IMR-90 (cell line): ENCODE measurements around the gene LEPR. TPM values are rescaled to one million over a fixed set of nuclear protein-coding genes. Genes with fewer than 3 reads are reported as not detected.

Experiments used
- ATAC-seq: fragments of 200-7000 bp; cut with Tn5 transposase; 2 replicates; pipeline ENCODE4 v1.9.1; 2020; ENCODE audit warnings: low read depth, mild to moderate bottlenecking, moderate library complexity
- BruUV-seq: library from RNA; stranded (reverse); fragments of 400-500 nt; replicated peaks from 2 replicates; lab custom pipeline; 2021; lab: Mats Ljungman, UMichigan
- CTCF ChIA-PET: fragments of 300-600 bp; formaldehyde crosslinking; extraction: SDS; loops from one replicate; lab custom pipeline; 2021; ENCODE audit warnings: antibody characterized with exemption; lab: Yijun Ruan, JAX
- POLR2A ChIA-PET: fragments of 300-600 bp; sonication (Branson Sonifier 250); formaldehyde crosslinking; loops from one replicate; lab custom pipeline; 2022; ENCODE audit warnings: antibody characterized with exemption; ENCODE audit not compliant: unreplicated experiment; lab: Charles Lee
- DNase-seq: peaks from one replicate; pipeline ENCODE4 v3.0.0; 2013
- H2AFZ ChIP-seq: replicated peaks from 2 replicates; pipeline ENCODE3; 2013; ENCODE audit warnings: low read length, mild to moderate bottlenecking; ENCODE audit not compliant: poor library complexity
- H2AK5ac ChIP-seq: 2 replicates; pipeline ENCODE4 v1.6.1; 2013; ENCODE audit warnings: low read depth, low read length, inconsistent platforms
- H2AK9ac ChIP-seq: replicated peaks from 2 replicates; pipeline ENCODE3; 2013; ENCODE audit warnings: mild to moderate bottlenecking, low read depth, low read length, moderate library complexity; ENCODE audit not compliant: poor library complexity
- H2BK120ac ChIP-seq: 2 replicates; pipeline ENCODE4 v1.6.1; 2013; ENCODE audit warnings: low read depth, low read length, inconsistent platforms
- H2BK15ac ChIP-seq: 3 replicates; pipeline ENCODE4 v1.6.1; 2013; ENCODE audit warnings: low read depth, low read length, inconsistent platforms
- H2BK20ac ChIP-seq: 2 replicates; pipeline ENCODE4 v1.6.1; 2013; ENCODE audit warnings: low read depth, mild to moderate bottlenecking, inconsistent platforms, low read length, moderate library complexity
- H2BK5ac ChIP-seq: 2 replicates; pipeline ENCODE4 v1.6.1; 2013; ENCODE audit warnings: mild to moderate bottlenecking, low read depth, low read length, inconsistent platforms; ENCODE audit not compliant: poor library complexity, severe bottlenecking
- H3K14ac ChIP-seq: replicated peaks from 2 replicates; pipeline ENCODE4 v1.6.1; 2013; ENCODE audit warnings: low read depth, low read length, inconsistent platforms
- H3K18ac ChIP-seq: 2 replicates; pipeline ENCODE4 v1.6.1; 2013; ENCODE audit warnings: low read depth, low read length, control low read depth
- H3K23ac ChIP-seq: 2 replicates; pipeline ENCODE4 v1.6.1; 2013; ENCODE audit warnings: low read depth, low read length, inconsistent platforms
- H3K27ac ChIP-seq: 2 replicates; pipeline ENCODE4 v1.5.1; 2013; ENCODE audit warnings: mild to moderate bottlenecking, control low read depth, low read length; ENCODE audit not compliant: insufficient read depth
- H3K27me3 ChIP-seq: 2 replicates; pipeline ENCODE4 v1.6.1; 2013; ENCODE audit warnings: low read length; ENCODE audit not compliant: control insufficient read depth, insufficient read depth
- H3K36me3 ChIP-seq: 2 replicates; pipeline ENCODE4 v1.6.1; 2013; ENCODE audit warnings: low read length, mixed read lengths; ENCODE audit not compliant: control insufficient read depth, insufficient read depth
- H3K4ac ChIP-seq: 2 replicates; pipeline ENCODE4 v1.6.1; 2013; ENCODE audit warnings: low read depth, low read length, inconsistent platforms
- H3K4me1 ChIP-seq: 2 replicates; pipeline ENCODE4 v1.6.1; 2013; ENCODE audit warnings: low read length, mixed read lengths; ENCODE audit not compliant: control insufficient read depth, insufficient read depth
- H3K4me2 ChIP-seq: 2 replicates; pipeline ENCODE4 v1.6.1; 2013; ENCODE audit warnings: low read depth, mild to moderate bottlenecking, control low read depth, low read length, moderate library complexity
- H3K4me3 ChIP-seq: 2 replicates; pipeline ENCODE4 v1.5.1; 2013; ENCODE audit warnings: low read depth, mild to moderate bottlenecking, control low read depth, low read length, moderate library complexity; ENCODE audit not compliant: insufficient read depth
- H3K56ac ChIP-seq: 2 replicates; pipeline ENCODE4 v1.6.1; 2013; ENCODE audit warnings: low read length, inconsistent platforms; ENCODE audit not compliant: insufficient read depth; ENCODE audit errors: extremely low read depth
- H3K79me1 ChIP-seq, 2 experiments: 2 replicates each; pipeline ENCODE4 v1.6.1; 2013; ENCODE audit warnings: low read length in 2 of 2, inconsistent platforms in 1 of 2, low read depth in 1 of 2
- H3K9ac ChIP-seq: 2 replicates; pipeline ENCODE4 v1.6.1; 2013; ENCODE audit warnings: low read depth, low read length, control low read depth
- H3K9me1 ChIP-seq: 2 replicates; pipeline ENCODE4 v1.6.1; 2013; ENCODE audit warnings: low read length, inconsistent platforms; ENCODE audit not compliant: insufficient read depth
- H3K9me3 ChIP-seq: 2 replicates; pipeline ENCODE4 v1.6.1; 2013; ENCODE audit warnings: low read length; ENCODE audit not compliant: control insufficient read depth, insufficient read depth
- H4K20me1 ChIP-seq: 2 replicates; pipeline ENCODE4 v1.6.1; 2013; ENCODE audit warnings: low read length, inconsistent platforms; ENCODE audit not compliant: insufficient read depth
- H4K5ac ChIP-seq: 2 replicates; pipeline ENCODE4 v1.6.1; 2013; ENCODE audit warnings: mild to moderate bottlenecking, low read depth, low read length, control low read depth
- H4K8ac ChIP-seq, 2 experiments: 2 replicates each; pipeline ENCODE4 v1.6.1; 2013; ENCODE audit warnings: low read depth in 2 of 2, low read length in 2 of 2, control low read depth in 1 of 2, inconsistent platforms in 1 of 2
- H4K91ac ChIP-seq: 2 replicates; pipeline ENCODE4 v1.6.1; 2013; ENCODE audit warnings: low read depth, low read length, inconsistent platforms; ENCODE audit not compliant: insufficient read depth
- BHLHE40 ChIP-seq: fragments of 150-350 bp; IDR thresholded peaks from 2 replicates; pipeline ENCODE4 v1.6.1; 2016; ENCODE audit warnings: mild to moderate bottlenecking, low read depth, low read length
- CHD1 ChIP-seq: IDR thresholded peaks from 2 replicates; pipeline ENCODE4 v1.6.1; 2012; ENCODE audit warnings: low read depth, low read length, improper control_type of control experiment
- FOS ChIP-seq: fragments of 150-350 bp; IDR thresholded peaks from 2 replicates; pipeline ENCODE4 v1.6.1; 2016; ENCODE audit warnings: low read depth, low read length
- MAFK ChIP-seq: IDR thresholded peaks from 2 replicates; pipeline ENCODE4 v1.6.1; 2012; ENCODE audit warnings: low read depth, low read length, improper control_type of control experiment
- MXI1 ChIP-seq: IDR thresholded peaks from 2 replicates; pipeline ENCODE4 v1.6.1; 2012; ENCODE audit warnings: low read depth, mild to moderate bottlenecking, low read length, moderate library complexity, borderline replicate concordance
- NFE2L2 ChIP-seq: fragments of 150-350 bp; IDR thresholded peaks from 2 replicates; pipeline ENCODE4 v1.6.1; 2016; ENCODE audit warnings: low read depth, mild to moderate bottlenecking, low read length
- POLR2A ChIP-seq: IDR thresholded peaks from 2 replicates; pipeline ENCODE4 v1.6.1; 2012; ENCODE audit warnings: mild to moderate bottlenecking, low read depth, low read length
- RAD21 ChIP-seq: IDR thresholded peaks from 2 replicates; pipeline ENCODE4 v1.6.1; 2012; ENCODE audit warnings: low read length, improper control_type of control experiment
- RCOR1 ChIP-seq: IDR thresholded peaks from 2 replicates; pipeline ENCODE4 v1.6.1; 2012; ENCODE audit warnings: mild to moderate bottlenecking, low read length, improper control_type of control experiment; ENCODE audit not compliant: insufficient replicate concordance
- RFX5 ChIP-seq: IDR thresholded peaks from 2 replicates; pipeline ENCODE4 v1.8.0; 2012; ENCODE audit warnings: low read depth, mild to moderate bottlenecking, low read length, moderate library complexity
- SMC3 ChIP-seq: fragments of 150-350 bp; IDR thresholded peaks from 2 replicates; pipeline ENCODE4 v1.6.1; 2016; ENCODE audit warnings: low read depth, mild to moderate bottlenecking, antibody characterized with exemption, low read length, moderate library complexity
- WGBS, 2 experiments: methylation state at CpG; one replicate each; pipeline versions ENCODE4 v1.1.5 to v1.1.7; 2013; ENCODE audit warnings: missing lambda C conversion rate in 2 of 2; ENCODE audit not compliant: insufficient read length in 1 of 2; ENCODE audit errors: extremely low coverage in 2 of 2; 5-methylcytosine and 5-hydroxymethylcytosine counted together
- dilution Hi-C: fragments of 300-500 bp; cut with HindIII; formaldehyde crosslinking; loops from one replicate; pipeline ENCODE4 v1.14.3; 2018; ENCODE audit warnings: low sequenced_read_pairs; ENCODE audit not compliant: unreplicated experiment
- in situ Hi-C: fragments of 300-500 bp; cut with MboI; formaldehyde crosslinking; loops from 3 replicates; pipeline ENCODE4 v1.14.3; 2019; ENCODE audit warnings: low sequenced_read_pairs, inconsistent platforms, mixed read lengths
- intact Hi-C: fragments of 100-400 bp; cut with micrococcal nuclease; formaldehyde crosslinking; loops from 2 replicates; pipeline ENCODE4 v1.10.0; 2022
- polyA plus RNA-seq, 3 experiments: library from polyadenylated mRNA; depleted of rRNA; stranded (reverse); fragments of >200 nt; gene quantifications; 2 replicates each; pipeline ENCODE4 v1.2.3, GENCODE V29; 2012; ENCODE audit warnings: low replicate concordance in 1 of 3
- total RNA-seq: library from RNA; depleted of rRNA; stranded (reverse); fragments of >200 nt; gene quantifications from 2 replicates; pipeline ENCODE4 v1.2.3, GENCODE V29; 2012
- TF ChIP-seq, protein P1 (sequence below): fragments of 150-350 bp; IDR thresholded peaks from 2 replicates; pipeline ENCODE4 v1.6.1; 2017; ENCODE audit warnings: mild to moderate bottlenecking, antibody characterized with exemption, low read length, low read depth
- TF ChIP-seq, protein P2 (sequence below): conservative IDR thresholded peaks from 2 replicates; pipeline ENCODE4 v1.5.1; 2012; ENCODE audit warnings: mild to moderate bottlenecking, low read depth, low read length, improper control_type of control experiment
- TF ChIP-seq, protein P3 (sequence below): fragments of 150-350 bp; IDR thresholded peaks from 2 replicates; pipeline ENCODE4 v1.6.1; 2016; ENCODE audit warnings: low read depth, mild to moderate bottlenecking, low read length, moderate library complexity, borderline replicate concordance

The LEPR gene
- total and polyA plus RNA-seq, 2 of the 4 experiments (the other 2 are of a cell fraction) = 2.1 to 8.8 TPM

DNA sequence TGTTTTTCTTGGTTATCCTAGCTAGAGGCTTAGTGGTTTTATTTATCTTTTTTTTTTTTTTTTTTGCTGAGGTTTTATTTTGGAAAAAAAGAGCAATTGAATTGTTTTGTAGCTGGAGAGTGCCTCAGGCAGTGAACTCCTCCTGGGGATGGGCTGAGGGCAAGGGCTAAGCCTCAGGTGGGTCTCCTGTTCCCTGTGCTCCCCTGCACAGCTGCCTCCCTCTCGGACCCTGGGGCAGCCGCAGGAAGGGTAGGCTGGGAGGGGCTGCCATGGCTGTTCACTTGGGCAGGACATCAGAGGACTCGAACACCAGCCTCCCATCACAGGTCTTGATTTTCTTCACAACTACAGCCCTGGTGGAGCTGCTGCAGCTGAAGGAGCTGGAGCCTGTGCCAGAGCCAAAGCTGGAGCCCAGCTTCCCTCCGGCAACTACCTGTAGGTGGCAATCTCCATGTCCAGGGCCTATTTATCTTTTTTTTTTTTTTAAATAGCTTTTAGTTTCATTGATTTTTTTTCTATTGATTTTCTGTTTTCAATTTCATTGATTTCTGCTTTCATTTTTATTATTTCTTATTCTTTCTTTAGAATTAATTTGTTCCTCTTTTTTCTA lies 28.9 kb downstream of the LEPR start:
- no peaks in the 10 kb centered on the region for H3K79me1 ChIP-seq
- dilution Hi-C loops = no loop called here
- CTCF ChIA-PET = interaction anchor here (0.5 to 1.1 kb wide), 4 partner anchors 8 to 1625 kb away, joined by 3 to 9 read pairs (median 3); no protein-coding TSS in a partner anchor
- H4K91ac ChIP-seq = no peak overlapping the region
- H3K14ac ChIP-seq = no peak overlapping the region
- no peak overlapping the region for H3K23ac ChIP-seq
- no peak overlapping the region for H3K9ac ChIP-seq
- no peak overlapping the region for H2AFZ ChIP-seq
- H4K8ac ChIP-seq = no peak overlapping the region
- H3K4me1 ChIP-seq = no peaks in the 10 kb centered on the region
- no peak overlapping the region for H2AK9ac ChIP-seq
- in situ Hi-C loops = no loop called here
- H2BK15ac ChIP-seq = no peak overlapping the region
- no peaks in the 10 kb centered on the region for H3K9me3 ChIP-seq
- POLR2A ChIA-PET = no interaction called here
- no CpG with 5 or more reads among the region's 4 CpGs for WGBS, 2 experiments
- H4K20me1 ChIP-seq = no peaks in the 10 kb centered on the region
- no peak overlapping the region for H3K4me2 ChIP-seq
- no peak overlapping the region for H3K27ac ChIP-seq
- H3K27me3 ChIP-seq = no peaks in the 10 kb centered on the region
- intact Hi-C loops = no loop called here
- no peaks in the 10 kb centered on the region for H3K36me3 ChIP-seq
- DNase-seq (no peak), ATAC-seq (no peak)
- no peak overlapping the region for H3K4ac ChIP-seq
- no peak overlapping the region for H2BK5ac ChIP-seq
- H2BK20ac ChIP-seq = no peak overlapping the region
- H2AK5ac ChIP-seq = no peak overlapping the region
- BruUV-seq = no TSS peak
- H3K9me1 ChIP-seq = no peaks in the 10 kb centered on the region
- no peak overlapping the region for H2BK120ac ChIP-seq
- no peak overlapping the region for H3K56ac ChIP-seq
- TF ChIP-seq POLR2A = no peak
- TF ChIP-seq RFX5 = no peak
- TF ChIP-seq, protein P1, sequence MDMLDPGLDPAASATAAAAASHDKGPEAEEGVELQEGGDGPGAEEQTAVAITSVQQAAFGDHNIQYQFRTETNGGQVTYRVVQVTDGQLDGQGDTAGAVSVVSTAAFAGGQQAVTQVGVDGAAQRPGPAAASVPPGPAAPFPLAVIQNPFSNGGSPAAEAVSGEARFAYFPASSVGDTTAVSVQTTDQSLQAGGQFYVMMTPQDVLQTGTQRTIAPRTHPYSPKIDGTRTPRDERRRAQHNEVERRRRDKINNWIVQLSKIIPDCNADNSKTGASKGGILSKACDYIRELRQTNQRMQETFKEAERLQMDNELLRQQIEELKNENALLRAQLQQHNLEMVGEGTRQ = no peak
- TF ChIP-seq RCOR1 = no peak
- TF ChIP-seq, protein P2, sequence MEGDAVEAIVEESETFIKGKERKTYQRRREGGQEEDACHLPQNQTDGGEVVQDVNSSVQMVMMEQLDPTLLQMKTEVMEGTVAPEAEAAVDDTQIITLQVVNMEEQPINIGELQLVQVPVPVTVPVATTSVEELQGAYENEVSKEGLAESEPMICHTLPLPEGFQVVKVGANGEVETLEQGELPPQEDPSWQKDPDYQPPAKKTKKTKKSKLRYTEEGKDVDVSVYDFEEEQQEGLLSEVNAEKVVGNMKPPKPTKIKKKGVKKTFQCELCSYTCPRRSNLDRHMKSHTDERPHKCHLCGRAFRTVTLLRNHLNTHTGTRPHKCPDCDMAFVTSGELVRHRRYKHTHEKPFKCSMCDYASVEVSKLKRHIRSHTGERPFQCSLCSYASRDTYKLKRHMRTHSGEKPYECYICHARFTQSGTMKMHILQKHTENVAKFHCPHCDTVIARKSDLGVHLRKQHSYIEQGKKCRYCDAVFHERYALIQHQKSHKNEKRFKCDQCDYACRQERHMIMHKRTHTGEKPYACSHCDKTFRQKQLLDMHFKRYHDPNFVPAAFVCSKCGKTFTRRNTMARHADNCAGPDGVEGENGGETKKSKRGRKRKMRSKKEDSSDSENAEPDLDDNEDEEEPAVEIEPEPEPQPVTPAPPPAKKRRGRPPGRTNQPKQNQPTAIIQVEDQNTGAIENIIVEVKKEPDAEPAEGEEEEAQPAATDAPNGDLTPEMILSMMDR = no peak
- TF ChIP-seq BHLHE40 = no peak
- no peak for TF ChIP-seq MXI1
- TF ChIP-seq MAFK = no peak
- TF ChIP-seq RAD21 = no peak
- TF ChIP-seq FOS = no peak
- TF ChIP-seq, protein P3, sequence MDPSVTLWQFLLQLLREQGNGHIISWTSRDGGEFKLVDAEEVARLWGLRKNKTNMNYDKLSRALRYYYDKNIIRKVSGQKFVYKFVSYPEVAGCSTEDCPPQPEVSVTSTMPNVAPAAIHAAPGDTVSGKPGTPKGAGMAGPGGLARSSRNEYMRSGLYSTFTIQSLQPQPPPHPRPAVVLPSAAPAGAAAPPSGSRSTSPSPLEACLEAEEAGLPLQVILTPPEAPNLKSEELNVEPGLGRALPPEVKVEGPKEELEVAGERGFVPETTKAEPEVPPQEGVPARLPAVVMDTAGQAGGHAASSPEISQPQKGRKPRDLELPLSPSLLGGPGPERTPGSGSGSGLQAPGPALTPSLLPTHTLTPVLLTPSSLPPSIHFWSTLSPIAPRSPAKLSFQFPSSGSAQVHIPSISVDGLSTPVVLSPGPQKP = no peak
- no peak for TF ChIP-seq SMC3
- no peak for TF ChIP-seq CHD1
- no peak for TF ChIP-seq NFE2L2
- no peak overlapping the region for H4K5ac ChIP-seq
- H3K18ac ChIP-seq = no peak overlapping the region
- H3K4me3 ChIP-seq = no peak overlapping the region
